NCI-H82 treated with DMSO at 0.1 percent for 48 hours (cell line): ENCODE results near the gene TMEM108.

Experiments used
- DNase-seq: peaks from one replicate; lab custom pipeline; 2025; ENCODE audit not compliant: unreplicated experiment; lab: John Stamatoyannopoulos, UW

Gene TMEM108

DNA sequence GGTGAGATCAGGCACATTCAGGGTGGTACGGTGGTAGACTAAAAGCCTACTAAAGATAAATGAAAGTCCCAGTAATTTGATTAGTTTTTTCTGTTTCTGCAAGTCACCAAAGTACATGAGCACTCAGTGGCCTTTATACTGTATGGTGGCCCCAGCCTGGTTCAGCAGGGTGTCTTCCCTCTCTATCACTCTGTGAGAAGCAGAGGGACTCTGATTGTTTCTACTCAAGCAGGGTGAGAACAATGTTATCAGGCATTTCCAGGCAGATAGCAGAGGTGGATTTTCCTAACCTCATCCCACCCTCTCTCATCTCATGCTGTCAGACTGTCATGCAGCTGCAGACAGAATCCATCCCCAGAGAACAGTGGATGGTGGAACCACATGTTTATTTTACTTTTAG lies 290.2 kb downstream of the TMEM108 start:
- DNase-seq, result no peak

DNA sequence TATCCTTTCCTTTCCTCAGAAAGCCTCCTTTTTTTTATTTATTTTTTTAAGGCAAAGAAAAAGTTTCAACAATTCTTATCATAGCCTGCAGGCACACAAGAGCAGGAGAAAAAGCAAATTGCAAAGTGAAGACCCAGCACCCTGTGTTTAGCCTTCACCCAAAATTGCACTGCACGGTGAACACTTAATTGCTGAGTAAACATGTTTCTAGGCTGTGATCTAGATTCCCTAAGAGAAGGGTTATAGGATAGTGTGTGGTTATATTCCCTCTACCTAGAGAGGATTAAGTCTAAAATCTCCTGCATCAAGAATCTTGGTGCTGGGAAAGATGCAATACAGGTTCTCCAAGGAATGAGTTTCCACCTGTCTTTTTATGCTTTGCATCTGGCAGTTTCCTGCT lies 291.4 kb downstream of the TMEM108 start:
- peak; percentile 12 for DNase-seq

DNA sequence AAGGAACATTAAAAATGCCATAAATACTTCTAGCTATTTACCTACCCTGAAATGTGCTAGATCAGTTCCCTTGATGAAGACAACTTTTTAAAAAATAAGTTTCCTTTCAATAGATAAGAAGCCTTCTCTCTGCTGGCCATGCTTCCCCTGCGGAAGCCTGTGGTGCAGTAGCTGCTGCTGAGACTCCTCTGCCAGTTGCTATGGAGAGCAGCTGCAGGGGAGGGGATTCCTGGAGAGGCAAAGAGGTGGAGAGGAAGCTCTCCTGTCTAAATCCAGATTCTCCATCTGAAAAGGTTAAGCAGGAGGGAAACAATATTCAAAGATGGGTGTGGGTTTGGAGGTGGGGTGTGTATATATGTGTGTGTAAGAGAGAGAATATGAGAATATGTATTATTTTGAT lies 291.9 kb downstream of the TMEM108 start:
- DNase-seq, result peak; percentile 12

DNA sequence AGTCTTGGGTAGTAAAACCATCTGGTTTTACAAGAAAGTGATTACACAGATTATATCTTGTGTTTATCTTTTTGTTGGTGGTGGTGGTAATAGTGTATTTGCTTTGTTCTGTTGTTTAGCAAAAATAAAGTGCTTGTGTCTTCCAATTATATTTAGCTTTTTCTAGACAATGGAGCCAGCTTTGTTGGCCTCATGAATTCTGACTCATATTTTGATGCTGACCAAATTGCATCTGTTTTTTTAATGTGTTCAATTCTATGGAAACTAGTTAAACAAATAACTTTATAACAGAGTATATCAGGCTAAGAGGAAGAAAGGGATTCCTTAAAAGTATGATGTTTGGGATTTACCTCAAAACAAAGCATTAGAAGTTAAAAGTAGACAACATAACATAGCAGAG lies 292.3 kb downstream of the TMEM108 start:
- no peak for DNase-seq

DNA sequence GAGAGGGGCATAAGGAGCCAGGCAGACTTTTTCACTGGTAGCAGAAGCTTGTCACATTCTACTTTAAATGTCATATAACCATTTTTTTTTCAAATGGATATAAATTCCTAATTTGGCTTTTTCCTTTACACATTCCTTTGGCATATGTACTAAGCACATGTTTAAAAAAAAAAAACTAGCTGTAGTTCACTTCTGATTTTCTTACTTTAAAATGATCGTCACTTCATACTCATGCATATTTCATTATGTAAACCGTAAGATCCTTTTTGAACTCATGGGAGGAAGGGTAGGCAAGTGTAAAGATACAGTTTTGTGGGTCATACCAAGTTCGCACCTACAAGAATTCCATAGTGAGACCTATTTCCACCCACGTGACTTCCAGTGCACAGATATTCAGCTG lies 316.5 kb downstream of the TMEM108 start:
- no peak for DNase-seq

DNA sequence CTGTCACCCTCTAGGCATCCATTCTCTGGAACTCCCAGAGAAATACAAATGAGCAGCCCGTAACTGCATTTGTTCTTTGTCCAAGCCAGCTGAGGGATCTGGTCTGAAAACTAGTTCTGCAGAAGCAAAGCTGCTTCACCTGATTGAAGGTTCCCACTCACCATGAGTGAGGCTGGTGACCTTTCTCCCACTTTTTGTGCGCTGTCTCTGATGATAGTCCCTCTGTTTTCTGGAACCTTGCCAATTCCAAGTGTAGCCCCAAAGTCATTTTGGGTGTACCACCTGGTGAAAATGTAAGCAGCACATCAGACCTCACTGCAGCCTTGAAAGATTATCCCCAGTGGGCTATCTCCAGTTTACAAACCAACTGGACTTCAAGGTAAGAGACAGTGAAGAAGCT lies 322.3 kb downstream of the TMEM108 start:
- no peak for DNase-seq

DNA sequence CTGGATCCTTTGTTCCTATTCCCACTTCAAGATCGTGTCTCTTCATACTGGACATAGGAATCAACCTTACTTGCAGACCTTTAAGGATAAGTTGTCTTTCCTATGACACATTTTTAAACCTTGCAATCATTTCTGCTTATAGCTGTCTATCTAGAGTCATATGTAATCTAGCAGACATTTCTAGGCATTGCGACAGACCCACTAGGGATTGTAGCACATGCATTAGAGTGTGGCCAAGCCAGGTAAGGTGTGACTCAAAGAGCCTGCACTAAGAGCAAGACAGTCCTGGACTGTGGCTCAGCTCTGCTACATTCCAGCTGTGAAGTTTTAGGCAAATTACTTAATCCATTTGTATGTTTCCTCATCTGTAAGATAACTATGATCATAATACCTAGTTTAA lies 322.8 kb downstream of the TMEM108 start:
- DNase-seq, result no peak

DNA sequence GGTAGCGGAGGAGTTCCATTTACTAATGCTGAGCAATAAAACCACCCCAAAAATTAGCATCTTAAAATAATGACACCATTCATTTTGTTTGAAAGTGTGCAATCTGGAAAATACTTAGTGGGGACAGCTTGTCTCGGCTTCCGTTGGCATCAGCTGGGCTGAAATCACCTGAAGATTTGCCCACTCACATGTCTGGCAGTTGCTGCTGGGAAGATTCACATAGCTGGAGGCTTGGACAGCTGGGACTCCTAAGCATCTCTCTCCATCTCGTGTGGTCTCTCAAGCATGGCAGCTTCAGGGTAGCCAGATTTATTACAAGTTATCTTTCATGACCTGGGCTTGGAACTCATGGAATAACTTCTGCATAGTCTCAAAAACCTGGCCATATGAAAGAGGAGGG lies 323.2 kb downstream of the TMEM108 start:
- peak; percentile 11 for DNase-seq

DNA sequence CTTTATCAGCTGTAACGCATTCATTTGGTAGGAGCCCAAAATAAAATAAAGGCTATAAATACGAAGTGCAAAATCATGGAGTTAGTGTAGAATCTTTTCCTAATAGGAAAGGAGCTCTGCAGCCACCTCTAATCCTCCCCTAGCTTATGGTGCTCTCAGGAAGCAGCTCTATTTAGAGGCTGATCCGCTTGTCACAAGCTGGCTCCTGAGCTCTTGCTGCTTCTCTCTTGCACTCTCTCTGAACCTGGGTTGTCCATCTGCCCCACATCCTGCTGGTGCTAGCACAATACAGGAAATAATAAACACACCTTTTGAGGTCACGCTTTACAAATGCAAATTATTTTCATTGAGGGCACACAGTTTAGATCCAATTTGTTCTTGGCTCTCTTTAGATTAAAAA lies 324.3 kb downstream of the TMEM108 start:
- DNase-seq, result peak; percentile 87

DNA sequence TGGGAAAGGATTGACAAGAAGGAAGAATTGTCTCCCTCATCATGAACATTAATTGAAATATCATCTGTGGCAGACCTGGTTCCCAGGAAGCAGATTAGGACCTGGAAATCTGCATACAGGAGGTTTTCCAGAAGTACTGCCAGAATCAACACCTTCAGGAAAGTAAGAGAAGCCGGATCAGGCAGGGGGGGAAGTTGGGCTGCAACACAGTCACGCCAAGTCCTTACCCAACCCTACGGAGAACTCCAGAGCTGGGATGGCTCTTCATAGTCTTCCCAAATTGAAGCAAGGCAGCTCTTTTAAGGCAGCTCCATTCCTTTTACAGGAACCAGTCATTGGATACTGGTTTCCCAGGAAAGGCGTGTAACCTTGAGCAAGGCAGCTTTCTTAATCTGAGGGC lies 326.5 kb downstream of the TMEM108 start:
- no peak for DNase-seq

DNA sequence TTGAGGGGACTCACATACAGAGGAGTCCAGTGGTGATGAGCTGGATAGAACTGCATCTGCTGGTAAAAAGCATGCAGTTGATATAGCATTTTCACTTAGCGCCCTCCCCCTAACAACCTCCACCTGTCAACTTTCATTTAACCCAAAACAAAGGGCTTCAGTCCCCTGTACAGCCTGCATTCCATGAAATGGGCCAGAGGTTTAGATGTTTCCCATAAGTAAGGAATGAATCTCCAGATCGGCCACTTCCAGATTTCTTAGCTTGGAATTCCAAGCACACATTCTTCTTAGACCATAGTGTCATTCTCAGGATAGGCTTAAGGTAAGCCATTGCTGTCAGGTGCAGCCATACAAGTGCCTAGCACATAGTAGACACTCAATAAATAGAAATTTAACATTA lies 328.7 kb downstream of the TMEM108 start:
- DNase-seq, result no peak

DNA sequence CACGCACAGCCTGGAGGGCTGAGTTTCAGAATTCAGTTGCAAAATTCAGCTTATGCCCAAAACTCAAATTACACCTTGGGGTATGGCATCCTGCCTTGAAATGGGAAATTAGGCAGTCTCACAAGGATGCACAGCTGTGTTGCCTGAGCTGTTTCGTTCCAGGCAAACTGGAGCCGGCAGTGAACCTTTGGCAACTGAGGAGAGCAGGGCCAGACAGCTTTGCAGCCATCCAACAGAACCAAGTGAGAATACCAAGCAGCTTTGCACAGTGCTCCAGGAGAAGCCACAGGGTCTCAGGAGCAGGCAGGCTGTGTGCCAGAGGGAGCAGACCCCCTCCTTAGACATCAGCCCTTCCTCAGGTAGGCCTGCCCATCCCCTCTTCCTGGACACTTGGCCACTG lies 329.2 kb downstream of the TMEM108 start:
- no peak for DNase-seq

DNA sequence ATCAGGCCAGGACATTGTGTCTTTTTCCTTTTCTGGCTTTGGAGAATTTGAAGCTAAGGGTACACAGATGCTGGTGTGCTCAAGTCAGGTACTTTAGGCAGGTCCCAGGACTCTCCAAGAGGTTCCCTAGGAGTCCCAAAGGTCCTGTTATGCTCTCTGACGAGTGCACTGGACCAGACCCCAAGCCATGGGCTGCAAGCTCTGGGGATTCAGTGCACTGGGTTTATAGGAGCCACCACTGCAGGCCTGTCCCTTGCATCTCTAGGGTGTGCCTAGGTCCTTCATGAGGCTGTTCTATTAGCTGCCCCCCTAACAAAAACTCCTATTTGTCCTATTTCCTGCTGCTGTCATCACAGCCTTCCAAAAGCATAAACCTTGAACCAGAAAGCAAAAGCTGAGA lies 329.8 kb downstream of the TMEM108 start:
- no peak for DNase-seq

DNA sequence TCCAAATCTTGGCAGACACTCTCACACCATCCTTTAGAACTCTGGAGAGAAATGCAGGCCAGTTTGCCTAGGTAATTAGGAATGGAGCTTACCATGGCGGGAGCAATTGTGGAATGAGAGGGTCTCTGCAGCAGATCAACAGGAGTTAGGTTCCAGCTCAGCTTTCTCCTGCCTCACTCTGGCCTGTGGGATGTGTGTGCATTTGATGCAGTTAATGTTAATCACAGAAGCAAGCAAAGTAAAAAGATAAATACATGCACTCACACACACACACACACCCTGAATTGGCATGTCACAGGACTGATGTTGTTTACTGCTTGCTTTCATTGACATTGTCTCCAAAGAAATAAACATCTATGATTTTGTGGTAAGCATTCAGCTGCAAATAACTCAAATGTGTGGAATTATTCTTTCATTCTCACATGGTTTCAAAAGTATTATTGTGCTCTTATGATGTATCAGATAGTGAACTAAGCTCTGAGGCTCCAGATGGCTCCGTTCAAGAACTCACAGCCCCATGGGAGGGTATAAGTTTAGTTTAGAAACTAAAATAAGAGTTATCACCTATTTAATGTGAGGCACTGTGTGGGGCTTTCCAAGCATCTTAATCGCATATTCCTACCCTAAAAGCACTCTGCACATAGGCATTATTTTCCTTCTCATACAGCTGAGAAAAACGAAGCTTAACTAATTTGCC lies 330.3 kb downstream of the TMEM108 start:
- no peak for DNase-seq

DNA sequence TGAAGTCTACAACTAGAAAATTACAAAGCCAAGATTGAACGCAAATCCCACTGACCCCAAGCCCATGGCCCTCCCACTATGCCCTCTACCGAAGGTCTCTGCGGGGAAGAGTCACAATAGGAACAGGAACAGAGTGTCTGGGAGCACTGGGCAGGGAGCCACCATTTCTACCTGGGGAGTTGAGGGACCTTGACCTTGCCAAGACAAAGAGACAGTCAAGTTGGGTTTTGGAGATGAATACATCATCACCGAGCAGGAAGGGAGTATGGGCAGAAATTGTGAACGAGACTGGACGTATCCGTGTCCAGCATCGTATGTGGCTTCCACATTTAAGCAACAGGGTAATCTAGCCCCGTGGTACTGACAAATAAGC lies 330.9 kb downstream of the TMEM108 start:
- DNase-seq, result no peak

DNA sequence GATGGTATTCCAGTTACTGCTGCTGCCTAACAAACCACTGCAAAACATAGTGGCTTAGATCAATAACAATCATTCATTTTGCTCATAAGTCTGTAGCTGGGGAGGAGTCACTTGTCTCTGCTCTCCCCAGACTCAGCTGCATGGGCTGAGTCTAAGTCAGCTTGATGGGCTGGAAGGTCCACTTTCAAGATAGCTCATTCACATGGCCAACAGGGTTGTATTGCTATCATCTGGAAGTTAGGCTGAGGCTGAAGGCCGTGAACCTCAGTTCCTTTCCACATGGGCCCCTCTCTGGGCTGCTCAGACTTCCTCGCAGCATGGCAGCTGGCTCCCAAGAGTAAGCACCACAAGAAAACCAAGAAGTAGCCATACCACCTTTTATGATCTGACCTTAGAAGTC lies 333.0 kb downstream of the TMEM108 start:
- no peak for DNase-seq

DNA sequence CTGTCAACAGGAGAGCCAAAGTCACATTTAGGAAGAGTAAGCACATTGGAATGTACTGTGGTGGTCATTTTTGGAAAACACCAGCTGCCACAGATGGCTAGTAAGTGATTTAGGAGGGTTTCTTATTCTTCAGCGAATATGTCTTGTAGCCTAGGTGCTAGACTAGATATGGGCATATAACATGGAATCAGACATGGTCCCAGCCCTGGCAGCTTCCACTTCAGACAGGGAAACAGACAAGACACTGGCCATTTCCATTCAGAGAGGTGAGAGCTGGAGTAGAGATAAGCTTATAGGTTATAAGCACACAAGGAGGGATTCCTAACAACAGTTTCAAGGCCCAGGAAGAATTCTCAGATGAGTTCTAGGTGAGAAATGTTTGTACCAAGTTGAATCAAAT lies 333.5 kb downstream of the TMEM108 start:
- DNase-seq, result no peak

DNA sequence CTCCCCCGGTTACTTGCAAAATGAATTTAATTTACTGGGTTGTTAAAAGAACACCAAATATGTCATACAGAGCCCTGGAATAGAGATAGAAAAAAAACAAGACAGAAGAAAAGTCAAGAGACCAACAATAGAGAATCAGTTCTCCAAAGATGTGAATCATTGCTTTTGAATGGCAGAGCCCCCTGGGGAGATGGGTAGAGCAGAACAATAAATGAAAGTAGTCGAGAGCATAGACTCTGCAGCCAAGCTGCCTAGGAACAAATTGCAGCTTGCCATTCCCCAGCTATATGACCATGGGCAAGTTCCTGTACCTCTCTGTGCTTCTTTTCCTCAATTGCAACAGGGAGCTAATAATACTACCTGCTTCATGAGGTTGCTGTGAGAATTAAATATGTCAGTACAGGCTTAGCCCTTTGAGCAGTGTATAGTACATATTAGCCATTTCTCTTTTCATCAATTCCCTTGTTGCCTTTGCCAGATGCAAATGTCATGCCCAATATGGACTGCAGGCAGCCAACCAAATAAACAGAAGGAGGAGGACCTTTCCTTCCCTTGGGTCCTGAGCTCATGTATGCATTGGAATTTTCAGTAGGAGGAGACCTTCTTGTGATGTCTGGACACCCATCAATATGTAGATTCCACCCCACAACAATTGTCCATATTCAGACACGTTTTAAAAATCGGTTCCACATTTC lies 336.7 kb downstream of the TMEM108 start:
- DNase-seq, result no peak

DNA sequence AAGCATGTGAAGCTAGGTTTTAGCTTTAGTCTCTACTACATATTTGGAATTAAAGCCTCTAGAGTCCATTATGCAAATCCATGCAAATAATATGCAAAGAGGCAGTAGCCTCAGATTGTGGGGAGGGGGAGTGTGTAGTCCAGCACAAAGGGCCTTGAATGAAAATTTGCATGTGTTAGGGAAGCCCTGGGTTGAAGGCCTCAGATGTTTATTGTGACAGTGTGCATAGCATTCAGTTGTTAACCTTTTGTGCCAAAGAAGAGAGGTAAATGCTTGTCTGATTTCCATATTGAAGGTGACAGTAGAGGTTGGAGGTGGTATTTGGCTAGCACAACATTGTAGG lies 337.2 kb downstream of the TMEM108 start:
- DNase-seq, result no peak

DNA sequence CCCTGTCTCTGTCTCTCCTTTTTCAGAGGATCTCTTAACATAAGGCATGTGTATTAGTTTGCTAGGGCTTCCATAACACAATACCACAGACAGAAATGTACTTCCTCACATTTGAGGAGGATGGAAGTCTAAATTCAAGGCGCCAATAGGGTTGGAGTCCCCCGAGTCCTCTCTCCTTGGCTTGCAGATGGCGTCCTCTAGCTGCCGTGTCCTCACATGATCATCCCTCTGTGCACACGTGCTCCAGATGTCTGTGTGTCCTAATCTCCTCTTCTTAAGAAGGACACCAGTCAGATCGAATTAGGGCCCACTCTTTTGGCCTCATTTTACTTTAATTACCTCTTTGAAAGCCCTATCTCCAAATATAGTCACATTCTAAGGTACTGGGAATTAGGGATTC lies 338.6 kb downstream of the TMEM108 start:
- peak; percentile 92 for DNase-seq

DNA sequence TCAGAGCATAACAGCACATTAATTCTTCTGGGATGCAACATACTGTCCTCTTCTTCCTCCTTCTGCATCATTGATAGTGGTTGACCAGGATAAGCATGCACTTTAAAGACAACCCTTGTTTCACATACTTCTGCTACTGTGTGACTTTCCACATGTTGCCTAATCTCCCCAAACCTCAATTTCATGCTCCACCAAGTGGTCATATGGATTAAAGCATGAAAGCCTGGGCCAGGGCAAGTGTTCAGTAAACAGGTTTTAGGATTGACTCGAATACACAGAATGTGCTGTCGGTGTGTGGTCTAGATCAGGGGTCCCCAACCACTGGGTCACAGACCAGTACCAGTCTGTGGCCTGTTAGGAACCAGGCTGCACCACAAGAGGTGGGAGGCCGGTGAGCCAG lies 339.2 kb downstream of the TMEM108 start:
- peak; percentile 40 for DNase-seq

DNA sequence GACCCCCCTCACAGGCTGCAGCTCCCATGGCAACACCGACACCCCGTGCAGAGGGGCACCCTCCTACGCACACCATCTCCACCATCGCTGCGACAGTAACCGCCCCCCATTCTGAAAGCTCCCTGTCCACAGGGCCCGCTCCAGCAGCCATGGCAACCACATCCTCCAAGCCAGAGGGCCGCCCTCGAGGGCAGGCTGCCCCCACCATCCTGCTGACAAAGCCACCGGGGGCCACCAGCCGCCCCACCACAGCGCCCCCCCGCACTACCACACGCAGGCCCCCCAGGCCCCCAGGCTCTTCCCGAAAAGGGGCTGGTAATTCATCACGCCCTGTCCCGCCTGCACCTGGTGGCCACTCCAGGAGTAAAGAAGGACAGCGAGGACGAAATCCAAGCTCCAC lies 341.7 kb downstream of the TMEM108 start:
- DNase-seq, result no peak
